GM19324 (cell line): ENCODE measurements around the gene KIF19.
"Not testable (repeated sequence)": the region's sequence is repeated elsewhere in the genome, so short reads cannot be mapped to it uniquely, and the experiment has no call there.

Experiments used
- ATAC-seq: cut with Tn5 transposase; IDR thresholded peaks from one replicate; pipeline ENCODE4 v1.9.1; 2021; ENCODE audit warnings: mild to moderate bottlenecking, moderate library complexity; ENCODE audit not compliant: unreplicated experiment, low FRiP score

The KIF19 gene

DNA sequence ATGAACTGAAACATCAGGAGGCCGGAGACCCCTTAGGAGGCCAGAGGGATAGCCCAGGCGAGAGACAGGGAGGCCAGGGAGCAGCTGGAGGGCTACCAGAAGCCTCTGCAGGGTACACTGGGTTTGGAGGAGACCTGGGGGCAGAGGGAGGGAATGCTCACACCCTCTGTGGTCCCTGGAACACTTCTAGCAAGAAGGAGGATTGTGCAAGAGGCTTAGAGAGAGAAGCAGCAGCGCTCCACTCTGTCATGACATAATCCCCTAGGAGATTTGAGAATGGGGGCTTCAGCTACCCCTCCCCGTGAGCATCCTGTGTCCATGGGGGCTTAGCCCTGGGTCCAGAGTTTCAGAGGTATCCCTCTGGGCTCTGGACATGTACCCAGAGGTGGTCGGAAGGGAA is 57.1 kb downstream of the KIF19 start:
- no peak for ATAC-seq

DNA sequence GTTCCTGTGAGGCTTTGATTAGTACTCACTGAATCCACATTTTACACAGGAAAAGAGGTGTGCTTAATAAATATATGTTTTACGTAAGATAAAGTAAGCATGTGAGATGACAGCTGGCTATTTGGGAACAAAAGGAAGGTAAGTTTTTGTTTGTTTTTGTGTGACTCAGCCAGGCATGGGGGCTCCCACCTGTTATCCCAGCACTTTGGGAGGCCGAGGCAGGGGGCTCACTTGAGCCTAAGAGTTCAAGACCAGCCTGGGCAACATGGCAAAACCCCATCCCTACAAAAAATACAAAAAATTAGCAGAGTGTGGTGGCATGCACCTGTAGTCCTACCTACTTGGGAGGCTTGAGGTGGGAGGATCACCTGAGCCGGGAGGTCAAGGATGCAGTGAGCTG is 59.2 kb downstream of the KIF19 start:
- no peak for ATAC-seq

DNA sequence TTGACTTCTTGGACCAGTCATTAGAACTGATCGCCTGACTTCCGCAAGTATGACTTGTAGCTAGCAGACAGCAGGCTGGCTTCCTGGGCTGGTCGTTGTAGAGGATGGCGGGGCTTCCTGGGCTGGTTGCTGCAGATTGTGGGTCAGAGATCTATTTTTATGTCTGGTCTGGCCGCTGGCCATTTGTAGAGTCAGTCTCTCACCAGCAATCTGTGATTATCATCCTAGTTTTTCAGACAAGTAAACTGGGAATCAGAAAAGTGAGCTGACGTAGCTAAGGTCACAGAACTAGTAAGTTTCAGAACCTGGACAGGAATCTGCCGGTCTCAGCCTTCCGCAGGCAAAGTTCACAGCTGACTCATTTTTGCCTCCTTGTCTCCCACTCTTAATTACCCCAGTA is 60.4 kb downstream of the KIF19 start:
- ATAC-seq, result no peak

DNA sequence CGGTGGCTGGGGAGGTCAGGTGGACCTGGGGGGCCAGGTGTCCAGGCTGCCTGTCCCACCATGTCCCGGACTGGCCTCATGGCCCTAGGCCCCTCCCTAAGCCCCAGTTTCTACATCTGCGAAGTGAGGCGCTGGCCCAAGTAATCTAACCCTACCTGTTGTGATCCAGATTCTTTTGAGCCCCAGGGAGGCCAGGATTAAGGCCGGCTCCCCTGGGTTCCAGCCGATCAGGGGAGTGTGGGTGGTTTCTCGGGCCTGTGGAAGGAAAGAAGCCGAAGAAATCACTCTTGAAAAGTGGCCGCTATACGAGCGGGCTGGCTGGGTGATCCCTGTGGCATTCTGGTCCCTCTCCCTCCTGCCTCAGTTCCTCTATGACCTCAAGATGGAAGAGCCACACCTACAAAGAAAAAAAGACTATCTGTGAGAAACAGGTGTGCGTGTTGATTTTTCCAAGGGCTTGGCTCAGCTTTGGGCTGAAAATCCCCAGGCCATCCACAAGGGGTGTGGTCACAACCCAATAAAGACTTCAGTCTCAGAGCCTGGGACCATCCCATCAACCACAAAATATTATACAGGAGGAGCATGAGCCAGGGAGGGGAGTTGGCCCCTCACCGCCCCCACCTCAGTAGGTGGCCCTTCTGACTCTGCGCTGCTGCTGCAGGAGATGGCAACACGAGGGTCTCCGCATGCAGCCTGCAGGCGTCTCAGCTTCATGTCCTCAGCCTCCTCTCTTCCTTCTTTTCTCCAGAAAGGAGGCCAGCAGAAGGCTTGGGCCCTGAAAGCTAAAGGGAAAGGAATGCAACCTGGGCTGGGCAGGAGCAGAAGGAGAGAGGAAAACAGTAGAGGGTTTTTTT is 61.6 kb downstream of the KIF19 start:
- no peak for ATAC-seq

DNA sequence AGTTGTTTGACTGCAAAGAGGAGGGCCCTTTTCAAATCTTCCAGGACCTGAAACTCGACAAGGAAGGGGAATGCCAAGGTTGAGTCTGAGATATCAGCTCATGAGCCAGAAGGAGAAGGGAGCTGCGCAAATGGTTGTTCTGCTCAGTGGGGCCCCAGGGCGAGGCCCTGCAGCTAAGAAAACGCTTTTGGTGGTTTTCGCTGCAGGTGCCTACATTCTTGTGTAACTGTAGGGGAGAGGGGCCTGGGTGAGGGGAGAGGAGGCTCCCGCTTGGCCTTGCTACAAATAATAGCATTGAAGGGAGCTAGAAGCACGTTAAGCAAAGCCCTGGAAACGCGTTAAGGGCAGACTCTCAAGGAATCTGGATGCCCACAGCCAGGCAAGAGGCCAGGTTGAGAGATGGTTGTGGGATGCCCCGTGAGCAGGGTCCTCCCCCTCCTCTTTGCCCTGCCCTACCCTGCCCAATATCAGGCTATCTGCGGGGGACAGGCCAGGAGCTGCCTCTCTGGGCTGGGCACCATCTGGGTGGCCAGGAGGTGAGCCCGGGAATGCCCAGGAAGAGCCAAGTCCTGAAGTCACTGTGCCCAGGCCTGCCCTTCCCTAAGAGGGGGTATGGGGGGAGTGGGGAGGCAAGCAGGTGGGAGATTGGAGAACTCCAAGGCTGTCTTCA is 63.2 kb downstream of the KIF19 start:
- ATAC-seq, result no peak

DNA sequence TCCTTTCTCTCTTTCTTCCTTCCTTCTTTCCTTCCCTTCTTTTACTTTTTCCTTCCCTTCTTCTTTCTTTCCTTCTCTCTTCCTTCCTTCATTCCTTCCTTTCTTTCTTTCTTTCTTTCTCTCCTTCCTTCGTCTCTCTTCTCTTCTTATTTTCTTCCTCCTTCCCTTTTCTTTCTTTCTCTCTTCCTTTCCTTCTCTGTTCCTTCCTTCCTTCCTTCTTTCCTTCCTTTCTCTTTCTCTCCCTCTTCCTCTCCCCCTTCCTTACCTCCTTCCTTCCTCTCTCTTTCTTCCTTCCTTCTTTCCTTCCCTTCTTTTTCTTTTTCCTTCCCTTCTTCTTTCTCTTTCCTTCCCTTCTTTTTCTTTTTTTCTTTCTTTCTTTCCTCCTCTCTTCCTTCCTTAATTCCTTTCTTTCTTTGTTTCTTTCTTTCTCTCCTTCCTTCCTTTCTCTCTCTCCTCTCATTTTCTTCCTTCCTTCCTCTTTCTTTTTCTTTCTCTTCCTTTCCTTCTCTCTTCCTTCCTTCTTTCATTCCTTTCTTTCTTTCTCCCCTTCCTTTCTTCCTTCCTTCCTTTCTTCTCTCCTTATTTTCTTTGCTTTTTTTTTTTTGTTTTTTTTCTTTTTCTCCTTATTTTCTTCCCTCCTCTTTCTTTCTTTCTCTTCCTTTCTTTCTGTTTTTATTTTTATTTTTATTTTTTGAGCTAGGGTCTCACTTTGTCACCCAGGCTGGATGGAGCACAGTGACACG is 64.1 kb downstream of the KIF19 start:
- no peak for ATAC-seq

DNA sequence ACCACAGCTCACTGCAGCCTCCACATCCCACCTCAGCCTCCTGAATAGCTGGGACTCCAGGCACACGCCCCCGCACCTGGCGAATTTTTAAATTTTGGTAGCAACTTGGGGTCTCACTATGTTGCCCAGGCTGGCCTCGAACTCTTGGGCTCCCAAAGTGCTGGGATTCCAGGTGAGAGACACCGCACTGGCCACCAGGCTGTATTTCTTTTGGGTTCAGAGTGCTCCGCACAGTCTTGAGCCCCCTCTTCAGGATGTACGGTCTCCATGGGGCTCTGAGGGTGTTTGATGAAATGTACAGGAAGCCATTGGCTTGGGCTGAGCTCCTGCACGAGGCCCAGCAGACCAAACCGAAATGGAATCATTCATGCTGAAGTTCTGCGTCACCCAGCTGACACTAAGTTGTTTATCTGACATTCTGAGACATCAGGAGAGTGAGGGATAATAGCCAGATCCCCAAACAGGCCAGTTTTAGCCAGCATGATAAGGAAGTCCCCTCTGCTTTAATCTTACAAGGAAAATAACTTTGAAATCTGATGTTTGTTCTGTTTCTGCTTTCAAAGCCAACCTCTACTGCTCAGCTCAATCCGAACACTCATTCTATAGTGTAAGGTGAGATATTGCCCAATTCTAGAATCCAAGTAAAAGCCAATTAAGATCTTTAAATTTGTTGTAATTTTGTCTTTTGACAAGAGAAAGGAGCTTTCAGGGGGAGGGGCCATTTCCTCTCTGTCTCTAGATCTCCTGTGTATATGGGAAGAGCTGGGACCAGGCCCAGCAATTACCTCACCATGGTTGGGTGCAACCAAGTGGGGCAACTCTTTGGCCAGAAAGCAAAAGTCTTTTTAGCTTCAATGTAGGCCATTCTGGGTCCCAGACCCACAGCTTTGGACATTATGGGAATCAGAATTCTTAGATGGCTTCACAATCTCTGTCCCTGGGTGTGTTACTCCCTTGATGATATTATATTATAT is 64.9 kb downstream of the KIF19 start:
- no peak for ATAC-seq

DNA sequence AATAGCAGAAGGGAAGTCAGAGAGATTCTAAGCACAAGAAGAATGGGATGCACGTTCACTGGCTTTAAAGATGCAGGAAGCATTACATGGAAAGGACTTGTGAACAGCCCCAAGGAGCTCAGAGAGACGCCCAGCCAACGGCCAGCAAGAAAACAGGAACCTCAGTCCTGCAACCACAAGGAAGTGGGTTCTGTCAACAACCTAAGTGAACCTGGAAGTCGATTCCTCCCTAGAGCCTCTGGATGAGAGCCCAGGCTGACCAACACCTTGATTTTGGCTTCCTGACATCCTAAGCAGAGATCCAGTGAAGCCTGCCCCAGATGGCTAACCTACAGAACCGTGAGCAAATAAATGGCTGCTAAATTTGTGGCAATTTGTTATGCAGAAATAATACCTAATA is 65.7 kb downstream of the KIF19 start:
- ATAC-seq, result no peak

DNA sequence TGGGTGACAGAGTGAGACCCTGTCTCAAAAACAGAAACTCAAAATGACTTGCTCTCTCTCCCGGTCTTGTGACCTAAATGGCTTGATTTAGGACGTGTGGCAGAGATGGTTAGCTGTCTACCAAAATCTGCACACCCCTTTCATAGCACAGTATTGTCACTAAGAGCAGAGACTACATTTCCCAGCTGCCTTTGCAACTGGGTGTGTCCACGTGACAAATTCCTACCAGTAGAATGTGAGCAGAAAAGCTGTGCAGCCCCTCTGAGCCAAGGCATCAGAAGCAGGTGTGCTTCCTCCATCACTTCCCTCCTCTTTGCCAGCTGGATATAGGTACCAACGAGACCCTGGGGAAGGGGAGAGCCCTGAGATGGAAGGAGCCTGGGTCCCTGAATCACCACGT is 66.8 kb downstream of the KIF19 start:
- ATAC-seq, result no peak

DNA sequence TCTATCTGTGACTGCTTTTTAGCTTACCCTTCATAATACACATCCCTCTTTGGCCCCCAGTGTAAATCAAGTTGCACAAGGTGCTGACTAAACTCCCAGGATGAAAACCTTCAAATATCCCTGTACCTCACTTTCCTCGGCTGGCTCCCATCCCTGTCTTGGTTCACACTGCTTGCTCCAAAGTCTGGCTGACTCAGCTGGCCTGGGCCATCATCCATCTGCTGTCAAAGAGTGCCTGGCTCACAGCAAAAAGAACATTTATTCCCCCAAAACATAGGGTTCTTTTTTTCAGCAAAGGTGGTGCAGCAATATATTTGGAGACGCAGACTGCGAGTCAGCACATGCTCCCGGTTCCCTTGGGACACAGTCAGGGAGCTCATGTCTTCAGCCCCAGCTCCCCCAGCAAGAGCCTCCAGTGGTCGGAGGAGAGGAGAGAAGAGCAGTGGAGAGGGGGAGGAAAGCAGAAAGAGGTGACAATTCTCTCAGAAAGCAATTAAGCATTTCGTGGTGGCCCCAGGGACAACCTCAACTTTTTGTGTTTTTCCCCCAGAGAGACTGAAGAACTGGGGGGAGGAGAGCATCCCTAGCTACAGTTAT is 67.4 kb downstream of the KIF19 start:
- no peak for ATAC-seq

DNA sequence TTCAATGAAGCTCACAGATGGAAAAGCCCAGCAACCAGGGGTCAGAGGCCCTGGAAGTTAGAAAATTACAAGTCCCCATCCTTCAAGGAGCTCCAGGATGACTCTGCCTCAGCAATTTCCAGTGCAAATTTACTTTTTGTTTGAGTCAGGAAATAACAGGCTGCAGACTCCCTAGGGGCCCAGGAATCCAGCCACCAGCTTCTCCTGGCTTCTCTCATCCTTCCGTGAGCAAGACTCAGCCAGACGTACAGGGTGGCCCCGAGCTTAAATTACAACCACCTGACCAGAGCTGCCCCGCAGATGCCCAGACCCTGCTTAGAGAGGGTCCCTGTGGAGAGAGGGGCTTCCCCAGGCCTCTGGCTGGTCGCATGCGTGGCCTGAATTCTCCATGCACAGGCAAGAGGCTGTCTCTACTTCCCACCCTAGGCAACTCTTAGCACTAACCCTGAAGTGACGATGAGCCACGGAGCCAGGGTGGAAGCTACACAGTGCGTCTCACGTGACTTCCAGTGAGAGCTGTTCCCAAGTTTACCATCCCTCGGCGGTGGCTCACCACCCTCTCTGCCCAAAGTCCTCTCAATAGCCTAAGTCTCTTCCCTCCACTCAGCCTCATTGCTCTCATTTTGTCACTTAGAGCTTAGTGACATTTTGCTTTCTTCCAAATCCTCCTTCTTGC is 68.4 kb downstream of the KIF19 start:
- ATAC-seq, result no peak

DNA sequence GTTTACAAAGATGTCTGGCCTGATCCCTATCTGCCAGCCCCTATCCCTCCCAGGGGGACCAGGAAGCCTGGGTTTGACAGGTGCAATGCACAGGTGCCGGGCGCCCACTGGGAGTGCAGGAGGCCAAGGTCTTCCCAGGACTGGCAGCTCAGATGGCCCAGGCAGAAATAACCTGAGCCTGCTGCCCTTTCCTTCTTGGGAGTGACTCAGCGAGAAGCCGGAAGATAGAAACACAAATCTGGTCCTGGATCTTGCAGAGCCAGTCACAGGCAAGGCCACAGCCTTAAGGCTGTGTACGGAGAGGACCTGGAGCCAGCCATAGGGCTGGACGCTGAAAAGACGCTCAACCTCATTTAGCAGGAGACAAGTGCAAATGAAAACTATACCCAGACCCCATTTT is 69.0 kb downstream of the KIF19 start:
- ATAC-seq, result no peak

DNA sequence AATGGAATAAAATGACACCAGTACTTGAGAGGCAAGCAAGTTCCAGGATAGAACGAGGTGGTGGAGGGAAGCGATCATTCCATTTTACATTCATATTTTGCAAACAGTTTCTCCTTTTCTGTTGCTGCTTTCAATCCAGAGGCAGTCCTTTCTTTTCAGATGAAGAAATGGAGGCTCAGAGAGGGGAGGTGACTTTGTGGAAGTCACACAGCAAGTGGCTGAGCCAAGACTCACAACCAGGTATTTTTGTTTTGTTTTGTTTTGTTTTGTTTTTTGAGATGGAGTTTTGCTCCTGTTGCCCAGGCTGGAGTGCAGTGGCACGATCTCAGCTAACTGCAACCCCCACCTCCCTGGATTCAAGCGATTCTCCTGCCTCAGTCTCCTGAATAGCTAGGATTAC is 70.5 kb downstream of the KIF19 start:
- no peak for ATAC-seq

DNA sequence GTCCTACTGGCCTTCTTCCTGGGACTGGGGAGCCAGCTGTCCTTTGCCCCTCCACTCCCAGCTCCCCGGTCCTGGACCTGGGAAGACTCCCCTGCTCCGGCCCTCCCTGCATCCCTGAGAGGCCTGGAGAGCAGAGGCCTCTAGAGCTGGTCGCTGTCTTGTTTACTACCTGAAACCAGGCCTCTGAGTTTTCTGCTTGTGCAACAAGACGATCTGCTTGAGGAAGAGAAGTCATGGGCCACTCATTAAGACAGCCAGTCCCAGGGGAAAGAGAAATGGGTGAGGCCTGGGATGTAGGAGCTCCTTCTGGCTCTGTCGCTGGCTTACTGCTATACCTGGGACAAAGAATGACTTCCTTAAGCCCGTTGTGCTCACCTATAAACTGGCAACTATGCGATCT is 76.0 kb downstream of the KIF19 start:
- ATAC-seq, result no peak

DNA sequence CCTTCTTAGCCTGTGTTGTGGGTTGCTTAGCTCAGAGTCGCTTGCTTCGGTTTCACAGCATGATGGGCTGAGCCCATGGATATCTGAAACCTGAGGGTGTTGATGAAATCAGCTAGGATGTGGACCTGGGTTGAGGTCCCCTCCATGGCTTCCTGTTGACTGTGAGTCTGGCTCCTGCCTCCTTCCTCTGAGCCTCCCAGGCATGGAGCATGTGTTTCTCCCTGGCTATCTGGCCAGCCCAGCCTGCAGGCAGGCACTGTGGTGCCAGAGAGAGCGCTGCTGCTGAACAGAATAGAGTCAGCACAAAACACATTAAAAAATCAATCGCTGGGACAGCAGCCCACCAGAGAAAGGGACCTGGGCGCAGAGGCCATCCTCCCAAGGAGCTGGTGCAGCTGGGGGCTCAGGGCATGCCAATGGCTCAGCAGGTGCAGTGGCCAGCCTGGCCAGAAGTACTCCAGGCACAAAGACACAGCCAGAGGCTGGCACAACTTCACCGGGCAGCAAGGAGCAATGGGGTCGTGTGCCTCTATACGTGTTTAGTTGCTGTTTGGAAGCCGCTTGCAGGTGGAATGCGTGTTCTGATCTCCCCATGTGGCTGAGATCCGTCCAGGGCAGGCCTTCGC is 77.6 kb downstream of the KIF19 start:
- ATAC-seq, result no peak

DNA sequence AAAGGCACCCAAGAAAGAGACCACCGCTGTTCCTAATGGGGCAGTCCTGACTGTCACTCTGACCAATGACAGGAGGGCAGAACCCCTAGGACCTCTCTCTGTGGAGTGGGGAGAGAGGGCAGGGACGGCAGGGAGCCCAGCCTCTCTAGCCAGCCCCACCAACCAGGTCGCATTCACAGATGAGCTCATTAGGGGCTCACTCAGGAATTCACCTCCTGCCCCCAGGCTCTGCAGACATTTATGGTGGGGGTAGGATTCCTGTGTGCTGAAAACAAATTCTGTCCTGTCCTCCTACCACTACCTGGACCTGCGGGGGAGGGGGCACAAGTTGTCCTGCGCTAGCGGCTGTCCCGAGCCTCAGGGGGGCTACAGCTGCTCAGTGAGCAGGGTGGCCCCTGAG is 78.2 kb downstream of the KIF19 start:
- no peak for ATAC-seq

DNA sequence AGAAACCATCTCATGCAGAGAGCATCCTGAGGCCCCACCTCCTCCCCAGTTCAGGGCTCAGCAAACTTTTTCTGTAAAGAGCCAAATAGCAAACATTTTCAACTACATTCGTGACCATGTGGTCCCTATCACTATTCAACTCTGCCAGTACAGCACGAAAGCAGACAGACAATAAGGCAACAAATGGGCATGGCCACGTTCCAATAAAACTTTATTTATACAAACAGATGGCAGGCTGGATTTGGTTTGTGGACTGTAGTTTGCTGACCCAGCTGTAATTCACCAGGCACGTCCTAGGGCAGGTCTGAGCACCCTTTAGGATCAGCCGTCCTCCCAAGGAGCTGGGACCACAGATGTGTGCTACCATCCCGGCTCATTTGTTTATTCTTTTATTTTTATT is 78.8 kb downstream of the KIF19 start:
- no peak for ATAC-seq

DNA sequence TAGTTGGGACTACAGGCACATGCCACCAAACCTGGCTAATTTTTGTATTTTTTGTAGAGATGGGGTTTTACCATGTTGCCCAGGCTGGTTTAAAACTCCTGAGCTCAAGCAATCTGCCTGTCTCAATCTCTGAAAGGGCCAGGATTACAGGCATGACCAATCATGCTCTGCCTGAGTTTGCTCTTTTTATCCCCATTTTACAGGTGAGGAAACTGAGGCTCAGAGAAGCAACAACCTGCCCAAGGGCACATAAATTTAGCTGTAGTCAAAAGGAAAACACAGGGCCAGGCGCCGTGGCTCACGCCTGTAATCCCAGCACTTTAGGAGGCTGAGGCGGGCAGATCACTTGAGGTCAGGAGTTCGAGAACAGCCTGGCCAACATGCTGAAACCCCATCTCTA is 79.3 kb downstream of the KIF19 start:
- not testable (repeated sequence) for ATAC-seq
